DOHH2 (cell line): Measurements from ENCODE around the gene MAST1.
A peak's percentile ranks its signal among the peaks of the same experiment; 100 is the strongest.

Experiments used
- EZH2phosphoT487 ChIP-seq: fragments of 200-600 bp; sonication (generic); IDR thresholded peaks from 2 replicates; pipeline ENCODE4 v1.6.1; 2017; ENCODE audit warnings: borderline replicate concordance, mild to moderate bottlenecking, antibody characterized with exemption, low read length, moderate library complexity, mixed read lengths
- TF ChIP-seq, protein P1 (sequence below): fragments of 200-600 bp; sonication (generic); IDR thresholded peaks from one replicate; pipeline ENCODE4 v1.5.1; 2014; ENCODE audit warnings: antibody characterized with exemption, mild to moderate bottlenecking, low read depth, low read length; ENCODE audit not compliant: poor library complexity, severe bottlenecking

DNA sequence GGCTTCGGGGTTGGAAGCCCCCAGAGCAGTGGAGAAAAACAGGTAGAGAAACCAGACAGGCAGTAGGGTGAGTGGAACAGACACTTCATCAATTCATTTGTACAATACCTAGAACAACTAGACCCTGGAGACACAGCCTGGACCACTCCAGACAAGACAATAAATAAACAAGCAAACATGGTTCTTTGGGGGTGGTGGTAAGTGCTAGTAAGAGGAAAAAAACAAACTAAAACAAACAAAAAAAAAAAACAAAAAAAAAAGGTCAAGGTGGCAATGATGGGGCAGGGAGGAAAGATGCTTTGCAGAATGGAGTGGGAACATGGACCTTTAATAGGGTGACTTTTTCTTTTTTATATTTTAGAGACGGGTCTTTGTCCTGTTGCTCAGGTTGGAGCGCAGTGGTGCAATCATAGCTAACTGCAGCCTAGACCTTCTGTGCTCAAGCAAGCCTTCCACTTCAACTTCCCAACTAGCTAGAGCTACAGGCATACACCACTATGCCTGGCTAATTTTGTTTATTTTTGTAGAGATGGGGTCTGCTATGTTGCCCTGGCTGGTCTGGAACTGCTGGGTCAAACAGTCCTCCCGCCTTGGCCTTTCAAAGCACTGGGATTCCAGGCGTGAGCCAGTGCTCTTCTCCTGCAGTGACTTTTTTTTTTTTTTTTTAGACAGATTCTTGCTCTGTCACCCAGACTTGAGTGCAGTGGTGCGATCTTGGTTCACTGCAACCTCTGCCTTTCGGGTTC lies 43.9 kb upstream of the MAST1 start:
- TF ChIP-seq, protein P1, sequence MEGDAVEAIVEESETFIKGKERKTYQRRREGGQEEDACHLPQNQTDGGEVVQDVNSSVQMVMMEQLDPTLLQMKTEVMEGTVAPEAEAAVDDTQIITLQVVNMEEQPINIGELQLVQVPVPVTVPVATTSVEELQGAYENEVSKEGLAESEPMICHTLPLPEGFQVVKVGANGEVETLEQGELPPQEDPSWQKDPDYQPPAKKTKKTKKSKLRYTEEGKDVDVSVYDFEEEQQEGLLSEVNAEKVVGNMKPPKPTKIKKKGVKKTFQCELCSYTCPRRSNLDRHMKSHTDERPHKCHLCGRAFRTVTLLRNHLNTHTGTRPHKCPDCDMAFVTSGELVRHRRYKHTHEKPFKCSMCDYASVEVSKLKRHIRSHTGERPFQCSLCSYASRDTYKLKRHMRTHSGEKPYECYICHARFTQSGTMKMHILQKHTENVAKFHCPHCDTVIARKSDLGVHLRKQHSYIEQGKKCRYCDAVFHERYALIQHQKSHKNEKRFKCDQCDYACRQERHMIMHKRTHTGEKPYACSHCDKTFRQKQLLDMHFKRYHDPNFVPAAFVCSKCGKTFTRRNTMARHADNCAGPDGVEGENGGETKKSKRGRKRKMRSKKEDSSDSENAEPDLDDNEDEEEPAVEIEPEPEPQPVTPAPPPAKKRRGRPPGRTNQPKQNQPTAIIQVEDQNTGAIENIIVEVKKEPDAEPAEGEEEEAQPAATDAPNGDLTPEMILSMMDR, result peak; percentile 14
- no peak for TF ChIP-seq EZH2phosphoT487
